ENCODE data around the gene PXDN.

DNA sequence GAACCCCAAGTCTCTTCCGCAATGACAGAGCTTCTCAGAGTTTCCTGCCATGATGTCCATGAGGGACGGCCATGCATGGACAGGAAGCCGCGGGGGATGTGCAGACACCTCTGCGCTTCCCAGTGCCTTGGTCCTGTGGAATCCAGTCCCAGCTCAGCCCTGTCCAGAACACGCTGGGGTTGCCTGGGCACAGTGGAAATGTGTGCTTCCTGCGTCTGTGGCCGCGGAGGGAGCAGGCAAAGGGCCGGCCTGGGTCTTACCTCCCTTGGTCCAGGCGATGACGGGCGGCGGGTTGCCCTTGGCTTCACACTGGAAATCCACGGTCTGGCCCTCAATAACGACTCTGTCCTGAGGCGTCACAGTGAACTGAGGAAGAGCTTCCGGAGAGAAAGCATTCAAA, 79.6 kb downstream of the PXDN start:
- TF ChIP-seq, protein P1, sequence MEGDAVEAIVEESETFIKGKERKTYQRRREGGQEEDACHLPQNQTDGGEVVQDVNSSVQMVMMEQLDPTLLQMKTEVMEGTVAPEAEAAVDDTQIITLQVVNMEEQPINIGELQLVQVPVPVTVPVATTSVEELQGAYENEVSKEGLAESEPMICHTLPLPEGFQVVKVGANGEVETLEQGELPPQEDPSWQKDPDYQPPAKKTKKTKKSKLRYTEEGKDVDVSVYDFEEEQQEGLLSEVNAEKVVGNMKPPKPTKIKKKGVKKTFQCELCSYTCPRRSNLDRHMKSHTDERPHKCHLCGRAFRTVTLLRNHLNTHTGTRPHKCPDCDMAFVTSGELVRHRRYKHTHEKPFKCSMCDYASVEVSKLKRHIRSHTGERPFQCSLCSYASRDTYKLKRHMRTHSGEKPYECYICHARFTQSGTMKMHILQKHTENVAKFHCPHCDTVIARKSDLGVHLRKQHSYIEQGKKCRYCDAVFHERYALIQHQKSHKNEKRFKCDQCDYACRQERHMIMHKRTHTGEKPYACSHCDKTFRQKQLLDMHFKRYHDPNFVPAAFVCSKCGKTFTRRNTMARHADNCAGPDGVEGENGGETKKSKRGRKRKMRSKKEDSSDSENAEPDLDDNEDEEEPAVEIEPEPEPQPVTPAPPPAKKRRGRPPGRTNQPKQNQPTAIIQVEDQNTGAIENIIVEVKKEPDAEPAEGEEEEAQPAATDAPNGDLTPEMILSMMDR (conservative IDR thresholded peaks at IDR 0.05), result no peak
- no peak for TF ChIP-seq ZFX (IDR thresholded peaks at IDR 0.05)

Data from C4-2B (cell line).